HL-60/S4 treated with retinoic acid at 250 ng/mL for 4 days and 3 days (cell line): ENCODE data around the gene FAM50B.

ENCODE experiments used
- in situ Hi-C: fragments of 300-500 bp; cut with MboI; formaldehyde crosslinking; loops from 2 replicates; pipeline ENCODE4 v1.7.0; 2022; ENCODE audit warnings: low sequenced_read_pairs

Gene FAM50B

GRCh38 chr6:3870528-3870925 is 21.4 kb downstream of the FAM50B start:
- in situ Hi-C loops = no loop called here

- in situ Hi-C loops = no loop called here
These were observed 22.3 kb downstream of the FAM50B start for GRCh38 chr6:3871515-3871914.

DNA sequence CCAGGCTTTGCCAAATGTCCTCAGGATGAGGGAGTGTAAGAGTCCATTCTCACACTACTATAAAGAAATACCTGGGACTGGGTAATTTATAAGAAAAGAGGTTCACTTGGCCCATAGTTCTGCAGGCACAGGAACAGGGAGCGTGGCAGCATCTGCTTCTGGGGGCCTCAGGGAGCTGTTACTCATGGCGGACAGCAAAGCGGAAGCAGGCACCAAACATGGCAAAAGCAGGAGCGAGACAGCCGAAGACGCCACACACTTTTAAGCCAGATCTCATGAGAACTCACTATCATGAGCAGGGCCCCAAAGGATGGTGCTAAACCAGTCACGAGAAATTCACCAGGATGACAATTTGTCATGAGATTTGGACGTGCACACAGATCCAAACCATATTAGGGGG is 22.8 kb downstream of the FAM50B start:
- in situ Hi-C loops = no loop called here

DNA sequence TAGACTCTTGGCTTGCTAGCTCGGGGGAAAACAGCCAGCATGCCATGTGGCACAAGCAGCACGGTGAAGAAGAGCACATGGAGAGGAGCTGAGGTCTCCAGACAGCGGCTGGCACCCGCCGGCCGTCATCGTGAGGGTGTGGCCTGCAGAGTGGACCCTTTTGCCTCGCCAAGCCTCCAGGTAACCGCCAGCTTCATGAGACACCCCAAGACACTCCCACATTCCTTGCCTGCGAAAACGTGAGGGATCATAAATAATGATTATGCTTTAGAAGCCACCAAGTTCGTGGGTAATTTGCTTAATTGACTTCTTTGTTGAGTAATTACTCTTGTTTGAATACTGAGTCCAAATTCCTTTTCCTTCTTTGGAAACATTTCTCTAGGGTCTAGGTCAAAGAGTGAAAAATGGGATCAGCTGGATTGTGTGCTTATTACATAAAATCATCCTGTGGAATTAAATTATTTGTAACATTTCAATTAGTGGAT is 23.2 kb downstream of the FAM50B start:
- in situ Hi-C loops = no loop called here

GRCh38 chr6:3873051-3873450 is 23.9 kb downstream of the FAM50B start:
- in situ Hi-C loops = no loop called here

DNA sequence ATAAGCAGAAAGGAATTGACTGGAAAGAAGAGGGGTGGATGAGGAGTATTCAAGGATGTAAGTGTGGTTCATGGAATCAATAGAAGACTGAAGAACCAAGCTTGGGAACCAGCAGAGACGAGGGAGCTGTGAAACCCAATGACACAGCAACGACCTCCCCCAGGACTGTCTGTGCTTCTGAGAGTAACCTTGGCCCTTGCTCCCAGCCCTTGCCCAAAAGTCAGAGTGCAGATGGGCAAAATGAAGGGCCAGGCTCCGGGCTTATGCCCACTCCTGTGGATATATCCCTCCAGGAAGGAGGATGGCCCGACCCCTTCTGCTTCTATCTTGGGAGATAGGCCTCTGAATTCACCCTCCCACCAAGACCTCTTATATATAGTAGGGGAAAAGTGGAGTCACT is 24.9 kb downstream of the FAM50B start:
- in situ Hi-C loops = no loop called here

- in situ Hi-C loops = no loop called here
These were observed 26.3 kb downstream of the FAM50B start for GRCh38 chr6:3875486-3875885.

- in situ Hi-C loops = no loop called here
These were observed 26.9 kb downstream of the FAM50B start for GRCh38 chr6:3876101-3876500.

DNA sequence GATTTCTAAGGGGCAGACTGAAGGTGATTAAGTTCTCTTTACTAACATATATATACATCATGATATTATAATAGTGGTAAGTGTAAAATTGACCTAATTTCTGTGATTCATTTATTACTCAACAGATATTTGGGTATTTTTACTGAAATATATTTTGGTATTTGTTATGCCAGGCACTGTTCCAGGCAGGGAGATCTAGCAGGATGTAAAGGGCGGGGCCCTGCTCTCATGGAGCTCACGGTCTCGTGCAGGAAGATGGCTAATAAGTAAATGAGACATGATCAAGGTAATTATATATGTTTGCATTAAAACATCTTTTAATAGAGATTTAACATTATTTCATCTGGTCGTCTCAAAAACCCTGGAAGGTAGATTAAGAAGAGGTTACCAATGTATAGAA is 27.7 kb downstream of the FAM50B start:
- in situ Hi-C loops = no loop called here

- in situ Hi-C loops = no loop called here
These were observed 29.0 kb downstream of the FAM50B start for GRCh38 chr6:3878048-3878666.

DNA sequence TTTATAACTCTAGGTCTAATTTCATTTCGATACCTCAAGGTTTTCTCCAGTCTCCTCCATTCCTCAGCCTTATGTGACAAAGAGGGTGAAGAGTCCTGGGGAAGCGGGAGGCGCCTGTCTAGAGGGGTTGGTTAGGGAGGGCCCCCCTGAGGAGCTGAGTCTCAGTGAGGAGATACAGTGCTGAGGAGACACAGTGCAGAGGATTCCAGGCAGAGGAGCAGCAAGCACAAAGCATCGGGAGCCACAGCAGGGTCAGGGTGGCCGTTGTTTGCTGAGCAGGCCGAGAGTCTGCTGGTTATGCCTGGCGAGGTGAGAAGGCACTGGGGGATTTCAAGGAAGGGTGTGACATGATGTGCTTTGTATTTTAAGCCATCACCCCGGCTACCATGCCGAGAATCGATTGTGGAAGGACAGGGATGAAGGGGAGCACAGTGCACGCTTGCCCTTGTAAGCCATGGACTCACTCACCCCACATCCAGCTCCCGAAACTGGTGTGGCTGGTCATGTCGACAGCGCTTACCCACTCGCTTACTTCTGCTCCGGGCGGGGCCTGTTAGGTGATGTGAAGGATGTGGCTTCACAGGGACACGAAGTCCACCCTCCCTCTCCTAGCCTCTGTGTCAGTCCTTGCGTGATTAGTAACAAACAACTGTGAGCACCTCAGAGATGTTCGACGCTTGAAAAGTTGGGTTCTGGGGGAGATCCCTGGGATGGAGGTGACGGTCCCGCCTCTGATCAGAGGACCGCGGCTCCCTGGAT is 30.2 kb downstream of the FAM50B start:
- in situ Hi-C loops = no loop called here

GRCh38 chr6:3881711-3882421 is 32.7 kb downstream of the FAM50B start:
- in situ Hi-C loops = no loop called here

DNA sequence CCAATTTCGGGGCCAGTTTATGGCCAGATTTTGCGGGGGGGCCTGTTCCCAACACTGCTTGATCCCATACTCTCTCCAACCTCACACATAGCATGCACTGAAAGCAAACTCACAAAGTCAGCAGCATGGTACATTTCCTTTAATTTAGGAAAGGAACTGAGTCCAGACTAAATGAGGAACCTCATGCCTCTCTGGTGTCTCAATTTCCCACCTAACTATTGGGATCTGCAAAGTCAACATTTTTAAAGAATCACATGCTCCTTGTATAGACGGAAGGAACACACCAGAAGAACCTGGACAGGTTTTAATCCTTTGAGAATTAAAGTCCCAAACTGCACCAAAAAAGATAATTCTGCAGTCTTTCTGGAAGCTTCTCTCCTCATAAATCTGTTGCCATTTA is 33.3 kb downstream of the FAM50B start:
- in situ Hi-C loops = no loop called here

DNA sequence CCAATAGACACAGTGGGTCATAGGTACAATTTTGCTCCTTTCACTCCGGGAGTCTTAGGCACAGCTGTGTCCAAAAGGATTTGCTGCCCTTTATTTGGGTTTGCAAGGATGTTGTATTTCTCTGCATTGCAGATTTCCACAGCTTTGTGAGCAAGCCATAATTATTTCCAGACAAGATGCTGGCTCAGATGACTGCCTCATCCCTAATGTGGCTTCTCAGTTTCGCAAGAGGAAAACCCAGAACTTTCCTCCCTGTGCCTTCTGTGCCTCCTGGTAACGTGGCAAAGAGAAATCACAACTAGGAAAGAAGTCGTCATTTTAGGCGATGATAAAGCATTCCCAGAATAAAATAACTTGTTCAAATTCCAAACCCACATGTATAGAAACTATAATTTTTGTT is 33.7 kb downstream of the FAM50B start:
- in situ Hi-C loops = no loop called here

GRCh38 chr6:3884007-3884745 is 35.0 kb downstream of the FAM50B start:
- in situ Hi-C loops = no loop called here

DNA sequence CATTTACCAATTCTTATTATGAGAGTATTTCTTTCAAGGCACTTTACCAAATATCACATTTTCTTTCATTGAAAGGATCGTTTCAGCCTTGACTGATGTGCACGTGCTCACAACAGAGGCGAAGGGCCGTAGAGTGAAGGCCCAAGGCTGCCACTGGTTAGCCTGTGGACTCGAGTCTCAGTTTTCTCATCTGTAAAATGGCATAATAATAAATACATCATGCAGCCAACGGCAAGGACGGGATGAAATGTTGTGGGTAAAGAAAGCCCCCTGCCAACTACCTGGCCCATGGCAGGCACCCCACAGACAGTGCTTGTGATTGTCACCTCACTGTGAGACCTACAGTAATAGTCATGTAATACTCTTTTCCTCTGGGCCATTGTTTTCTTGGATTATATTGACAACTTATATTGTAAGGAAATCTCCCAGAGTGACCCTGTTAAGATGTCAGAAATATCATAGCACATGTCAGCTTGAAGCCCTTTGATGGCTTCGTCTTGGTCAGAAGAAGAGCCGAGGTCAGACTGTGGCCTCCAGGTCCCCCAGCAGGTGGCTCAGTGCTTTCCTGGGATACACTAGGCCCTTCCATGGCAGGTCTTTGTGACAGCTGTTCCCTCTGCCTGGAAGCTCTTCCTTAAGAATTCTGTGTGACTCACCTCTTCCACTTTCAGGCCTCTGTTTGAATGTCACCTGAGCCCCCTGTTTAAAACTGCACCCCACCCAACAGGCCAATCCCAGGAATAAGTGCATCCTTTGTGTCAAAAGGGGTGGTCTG is 36.3 kb downstream of the FAM50B start:
- in situ Hi-C loops = no loop called here

GRCh38 chr6:3887150-3887700 is 38.1 kb downstream of the FAM50B start:
- in situ Hi-C loops = no loop called here

- in situ Hi-C loops = no loop called here
These were observed 39.2 kb downstream of the FAM50B start for GRCh38 chr6:3888153-3888957.

GRCh38 chr6:3890047-3890446 is 40.9 kb downstream of the FAM50B start:
- in situ Hi-C loops = no loop called here
